ENCODE results near the gene TARP.

GRCh38 chr7:38283809-38284208, 10.4 kb upstream of the TARP start:
- TF ChIP-seq POLR2A (IDR thresholded peaks at IDR 0.05; ENCODE audit: borderline replicate concordance, extremely low read depth, insufficient read depth, insufficient read length) (no peak), CTCF (IDR thresholded peaks at IDR 0.05 in 2 of 3, conservative IDR thresholded peaks at IDR 0.05 in 1 of 3; ENCODE audit: borderline replicate concordance in 1 of 3, insufficient read depth in 1 of 3, low read depth in 2 of 3, low read length in 2 of 3) (no peak), POLR2AphosphoS5 (IDR thresholded peaks at IDR 0.05; ENCODE audit: low read depth, low read length) (no peak), REST (IDR thresholded peaks at IDR 0.05; ENCODE audit: low read depth) (no peak), EZH2phosphoT487 (IDR thresholded peaks at IDR 0.05; ENCODE audit: borderline replicate concordance) (no peak), ZFX (IDR thresholded peaks at IDR 0.05) (no peak), SRF (IDR thresholded peaks at IDR 0.05; ENCODE audit: low read depth) (no peak), ATF3 (IDR thresholded peaks at IDR 0.05) (no peak), ELF1 (IDR thresholded peaks at IDR 0.05; ENCODE audit: borderline replicate concordance, low read depth) (no peak), EZH2 (IDR thresholded peaks at IDR 0.05) (no peak)
